Activated CD4-positive, alpha-beta T cell treated with anti-CD3 and anti-CD28 coated beads for 4 hours (primary cell): ENCODE measurements around the gene CDC14B.

ENCODE experiments used
- DNase-seq, 2 donors: peaks; one replicate each; pipeline ENCODE4 v3.0.0-alpha.2; 2020

The CDC14B gene

GRCh38 chr9:96480736-96481135 is 138.9 kb downstream of the CDC14B start:
- DNase-seq = no peak

GRCh38 chr9:96478829-96479371 is 140.7 kb downstream of the CDC14B start:
- DNase-seq = no peak

GRCh38 chr9:96476591-96476990 is 143.1 kb downstream of the CDC14B start:
- no peak for DNase-seq

- no peak for DNase-seq
Measured at GRCh38 chr9:96476013-96476412, 143.6 kb downstream of the CDC14B start.

- DNase-seq = no peak
Measured at GRCh38 chr9:96467784-96468183, 151.9 kb downstream of the CDC14B start.

GRCh38 chr9:96464426-96464825 is 155.2 kb downstream of the CDC14B start:
- no peak for DNase-seq

GRCh38 chr9:96462541-96462940 is 157.1 kb downstream of the CDC14B start:
- DNase-seq = no peak

- no peak for DNase-seq
Measured at GRCh38 chr9:96461336-96461735, 158.3 kb downstream of the CDC14B start.

GRCh38 chr9:96460882-96461281 is 158.8 kb downstream of the CDC14B start:
- no peak for DNase-seq

GRCh38 chr9:96460470-96460869 is 159.2 kb downstream of the CDC14B start:
- DNase-seq = no peak

GRCh38 chr9:96459268-96460007 is 160.2 kb downstream of the CDC14B start:
- no peak for DNase-seq

- no peak for DNase-seq
Measured at GRCh38 chr9:96458226-96458625, 161.4 kb downstream of the CDC14B start.

GRCh38 chr9:96457266-96457665 is 162.4 kb downstream of the CDC14B start:
- no peak for DNase-seq

- no peak for DNase-seq
Measured at GRCh38 chr9:96453625-96454024, 166.0 kb downstream of the CDC14B start.

GRCh38 chr9:96450613-96451528 is 168.8 kb downstream of the CDC14B start:
- DNase-seq = peak; percentile 39 to 40
